Measurements from ENCODE around the gene NDUFB11. TPM values are rescaled to one million over a fixed set of nuclear protein-coding genes. Genes with fewer than 3 reads are reported as not detected.

The NDUFB11 gene
- total and polyA plus RNA-seq, 9 of the 15 experiments (the other 6 are each of a cell fraction or from before 2014, with no cell fraction given) = 20.9 to 269 (median 86.8) TPM

GRCh38 chrX:47143894-47144625 lies 442 bp downstream of the NDUFB11 start (continued):
- TF ChIP-seq FOXK2 (conservative IDR thresholded peaks at IDR 0.05 in 1 of 2, IDR thresholded peaks at IDR 0.05 in 1 of 2; ENCODE audit: low read depth in 2 of 2) = no peak
- TF ChIP-seq ZNF407 (IDR thresholded peaks at IDR 0.05; ENCODE audit: low read depth) = peak; percentile 88
- peak; percentile 1 for TF ChIP-seq RBM25 (IDR thresholded peaks at IDR 0.05; ENCODE audit: low read depth, low read length, severe bottlenecking)
- TF ChIP-seq CCNT2 (IDR thresholded peaks at IDR 0.05; ENCODE audit: borderline replicate concordance, extremely low read depth, insufficient read length, low read depth, low read length) = peak; percentile 26
- TF ChIP-seq PHF8 (IDR thresholded peaks at IDR 0.05; ENCODE audit: borderline replicate concordance, low read length) = peak; percentile 41; the same call in 1 of the 2 replicates
- 0 out of 2 replicates have a peak, but pooled peaks have one; percentile 18 for TF ChIP-seq ADNP (tag; IDR thresholded peaks at IDR 0.05)
- TF ChIP-seq, protein P1, sequence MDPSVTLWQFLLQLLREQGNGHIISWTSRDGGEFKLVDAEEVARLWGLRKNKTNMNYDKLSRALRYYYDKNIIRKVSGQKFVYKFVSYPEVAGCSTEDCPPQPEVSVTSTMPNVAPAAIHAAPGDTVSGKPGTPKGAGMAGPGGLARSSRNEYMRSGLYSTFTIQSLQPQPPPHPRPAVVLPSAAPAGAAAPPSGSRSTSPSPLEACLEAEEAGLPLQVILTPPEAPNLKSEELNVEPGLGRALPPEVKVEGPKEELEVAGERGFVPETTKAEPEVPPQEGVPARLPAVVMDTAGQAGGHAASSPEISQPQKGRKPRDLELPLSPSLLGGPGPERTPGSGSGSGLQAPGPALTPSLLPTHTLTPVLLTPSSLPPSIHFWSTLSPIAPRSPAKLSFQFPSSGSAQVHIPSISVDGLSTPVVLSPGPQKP (CRISPR knock-in tag; IDR thresholded peaks at IDR 0.05) = no peak
